ENCODE measurements around the gene ZBTB14. TPM values are rescaled to one million over a fixed set of nuclear protein-coding genes. Genes with fewer than 3 reads are reported as not detected.
A peak's percentile ranks its signal among the peaks of the same experiment; 100 is the strongest.

Gene ZBTB14
- total RNA-seq, 1 experiment from 2014 or later: 15.1 TPM

DNA sequence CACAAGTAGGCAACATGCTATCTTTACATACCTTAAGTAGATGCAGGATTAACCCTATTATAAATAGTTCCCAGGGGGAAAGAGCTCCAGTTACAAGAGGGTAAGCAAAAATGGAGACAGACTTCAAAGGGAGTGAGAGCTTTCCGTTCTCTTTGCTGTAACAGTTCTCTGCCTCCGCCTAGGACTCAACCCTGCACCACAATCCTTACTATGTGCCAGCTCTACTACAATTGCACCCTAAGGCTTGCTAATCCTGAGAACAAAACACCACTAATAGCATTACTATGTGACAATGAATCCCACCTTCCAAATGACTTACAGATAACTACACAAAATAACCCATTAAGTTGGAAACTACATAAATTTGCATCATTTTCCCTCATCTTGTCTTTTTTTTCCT is 7.7 kb downstream of the ZBTB14 start:
- ATAC-seq (peak; percentile 20; the same call in 1 of the 2 replicates), DNase-seq (ENCODE audit: low spot score) (no peak)
- Mint-ChIP-seq H3K27me3 (ENCODE audit: low read depth) (no peaks in the 10 kb centered on the region), H3K4me1 (peaks cover 16% of the 10 kb centered on the region), H3K4me3 (no peak overlapping the region), H3K36me3 (peaks cover 21% of the 10 kb centered on the region), H3K9me3 (no peaks in the 10 kb centered on the region), H3K27ac (no peak overlapping the region)
- ChIA-PET CTCF (no interaction called here), POLR2A (no interaction called here)
- TF ChIP-seq, protein P1, sequence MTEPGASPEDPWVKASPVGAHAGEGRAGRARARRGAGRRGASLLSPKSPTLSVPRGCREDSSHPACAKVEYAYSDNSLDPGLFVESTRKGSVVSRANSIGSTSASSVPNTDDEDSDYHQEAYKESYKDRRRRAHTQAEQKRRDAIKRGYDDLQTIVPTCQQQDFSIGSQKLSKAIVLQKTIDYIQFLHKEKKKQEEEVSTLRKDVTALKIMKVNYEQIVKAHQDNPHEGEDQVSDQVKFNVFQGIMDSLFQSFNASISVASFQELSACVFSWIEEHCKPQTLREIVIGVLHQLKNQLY (CRISPR knock-in tag; IDR thresholded peaks at IDR 0.05): no peak
- no peak for TF ChIP-seq KAT7 (CRISPR knock-in tag; IDR thresholded peaks at IDR 0.05; ENCODE audit: borderline replicate concordance)
- TF ChIP-seq TEAD1 (CRISPR knock-in tag; IDR thresholded peaks at IDR 0.05): no peak
- TF ChIP-seq NR3C1 (CRISPR knock-in tag; conservative IDR thresholded peaks at IDR 0.05; ENCODE audit: low read depth): no peak
- TF ChIP-seq, protein P2, sequence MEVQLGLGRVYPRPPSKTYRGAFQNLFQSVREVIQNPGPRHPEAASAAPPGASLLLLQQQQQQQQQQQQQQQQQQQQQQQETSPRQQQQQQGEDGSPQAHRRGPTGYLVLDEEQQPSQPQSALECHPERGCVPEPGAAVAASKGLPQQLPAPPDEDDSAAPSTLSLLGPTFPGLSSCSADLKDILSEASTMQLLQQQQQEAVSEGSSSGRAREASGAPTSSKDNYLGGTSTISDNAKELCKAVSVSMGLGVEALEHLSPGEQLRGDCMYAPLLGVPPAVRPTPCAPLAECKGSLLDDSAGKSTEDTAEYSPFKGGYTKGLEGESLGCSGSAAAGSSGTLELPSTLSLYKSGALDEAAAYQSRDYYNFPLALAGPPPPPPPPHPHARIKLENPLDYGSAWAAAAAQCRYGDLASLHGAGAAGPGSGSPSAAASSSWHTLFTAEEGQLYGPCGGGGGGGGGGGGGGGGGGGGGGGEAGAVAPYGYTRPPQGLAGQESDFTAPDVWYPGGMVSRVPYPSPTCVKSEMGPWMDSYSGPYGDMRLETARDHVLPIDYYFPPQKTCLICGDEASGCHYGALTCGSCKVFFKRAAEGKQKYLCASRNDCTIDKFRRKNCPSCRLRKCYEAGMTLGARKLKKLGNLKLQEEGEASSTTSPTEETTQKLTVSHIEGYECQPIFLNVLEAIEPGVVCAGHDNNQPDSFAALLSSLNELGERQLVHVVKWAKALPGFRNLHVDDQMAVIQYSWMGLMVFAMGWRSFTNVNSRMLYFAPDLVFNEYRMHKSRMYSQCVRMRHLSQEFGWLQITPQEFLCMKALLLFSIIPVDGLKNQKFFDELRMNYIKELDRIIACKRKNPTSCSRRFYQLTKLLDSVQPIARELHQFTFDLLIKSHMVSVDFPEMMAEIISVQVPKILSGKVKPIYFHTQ (CRISPR knock-in tag; IDR thresholded peaks at IDR 0.05): no peak
- TF ChIP-seq NFATC4 (CRISPR knock-in tag; IDR thresholded peaks at IDR 0.05): no peak
- TF ChIP-seq, protein P3, sequence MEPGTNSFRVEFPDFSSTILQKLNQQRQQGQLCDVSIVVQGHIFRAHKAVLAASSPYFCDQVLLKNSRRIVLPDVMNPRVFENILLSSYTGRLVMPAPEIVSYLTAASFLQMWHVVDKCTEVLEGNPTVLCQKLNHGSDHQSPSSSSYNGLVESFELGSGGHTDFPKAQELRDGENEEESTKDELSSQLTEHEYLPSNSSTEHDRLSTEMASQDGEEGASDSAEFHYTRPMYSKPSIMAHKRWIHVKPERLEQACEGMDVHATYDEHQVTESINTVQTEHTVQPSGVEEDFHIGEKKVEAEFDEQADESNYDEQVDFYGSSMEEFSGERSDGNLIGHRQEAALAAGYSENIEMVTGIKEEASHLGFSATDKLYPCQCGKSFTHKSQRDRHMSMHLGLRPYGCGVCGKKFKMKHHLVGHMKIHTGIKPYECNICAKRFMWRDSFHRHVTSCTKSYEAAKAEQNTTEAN (CRISPR knock-in tag; IDR thresholded peaks at IDR 0.05): no peak
- TF ChIP-seq, protein P4, sequence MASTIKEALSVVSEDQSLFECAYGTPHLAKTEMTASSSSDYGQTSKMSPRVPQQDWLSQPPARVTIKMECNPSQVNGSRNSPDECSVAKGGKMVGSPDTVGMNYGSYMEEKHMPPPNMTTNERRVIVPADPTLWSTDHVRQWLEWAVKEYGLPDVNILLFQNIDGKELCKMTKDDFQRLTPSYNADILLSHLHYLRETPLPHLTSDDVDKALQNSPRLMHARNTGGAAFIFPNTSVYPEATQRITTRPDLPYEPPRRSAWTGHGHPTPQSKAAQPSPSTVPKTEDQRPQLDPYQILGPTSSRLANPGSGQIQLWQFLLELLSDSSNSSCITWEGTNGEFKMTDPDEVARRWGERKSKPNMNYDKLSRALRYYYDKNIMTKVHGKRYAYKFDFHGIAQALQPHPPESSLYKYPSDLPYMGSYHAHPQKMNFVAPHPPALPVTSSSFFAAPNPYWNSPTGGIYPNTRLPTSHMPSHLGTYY (CRISPR knock-in tag; IDR thresholded peaks at IDR 0.05): no peak
- no peak for TF ChIP-seq MXD4 (CRISPR knock-in tag; IDR thresholded peaks at IDR 0.05; ENCODE audit: borderline replicate concordance)
- TF ChIP-seq NR2C2 (CRISPR knock-in tag; IDR thresholded peaks at IDR 0.05): no peak
- TF ChIP-seq ZNF121 (CRISPR knock-in tag; IDR thresholded peaks at IDR 0.05): no peak
- no peak for TF ChIP-seq ATF1 (CRISPR knock-in tag; IDR thresholded peaks at IDR 0.05)
- TF ChIP-seq GTF2I (CRISPR knock-in tag; conservative IDR thresholded peaks at IDR 0.05): no peak

DNA sequence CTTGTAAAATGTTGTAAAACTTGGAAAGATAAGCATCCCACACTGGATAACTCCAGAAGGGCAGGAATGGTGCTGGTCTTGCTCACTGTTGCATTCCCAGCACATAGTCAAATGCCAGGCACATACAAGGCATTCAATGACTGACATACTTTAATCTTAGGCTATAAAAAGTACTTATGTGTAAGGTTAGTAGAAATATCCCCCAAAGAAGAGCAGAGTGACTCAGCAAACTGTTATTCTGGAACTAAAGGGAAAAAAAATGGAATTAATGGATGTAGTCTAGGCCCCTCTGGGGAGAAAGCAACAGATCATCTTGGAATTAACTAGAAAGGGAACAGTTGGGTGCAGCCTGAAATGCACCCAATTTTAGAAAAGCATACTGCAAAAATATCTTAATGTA is 9.0 kb downstream of the ZBTB14 start:
- POLR2A ChIA-PET: no interaction called here
- no peak for ATAC-seq

More for the DNA sequence above, 9.0 kb downstream of the ZBTB14 start:
- CTCF ChIA-PET: no interaction called here
- Mint-ChIP-seq H3K27ac (no peak overlapping the region), H3K4me1 (peaks cover 16% of the 10 kb centered on the region), H3K9me3 (no peaks in the 10 kb centered on the region), H3K36me3 (peaks cover 12% of the 10 kb centered on the region), H3K27me3 (ENCODE audit: low read depth) (no peaks in the 10 kb centered on the region), H3K4me3 (no peak overlapping the region)
- TF ChIP-seq TCF7 (CRISPR knock-in tag; IDR thresholded peaks at IDR 0.05; ENCODE audit: low read depth): no peak
- TF ChIP-seq SP1 (CRISPR knock-in tag; conservative IDR thresholded peaks at IDR 0.05): no peak
- no peak for TF ChIP-seq ZNF671 (CRISPR knock-in tag; IDR thresholded peaks at IDR 0.05)
- TF ChIP-seq NR1H2 (CRISPR knock-in tag; IDR thresholded peaks at IDR 0.05): no peak
- no peak for TF ChIP-seq ZNF396 (CRISPR knock-in tag; IDR thresholded peaks at IDR 0.05; ENCODE audit: borderline replicate concordance)
- no peak for TF ChIP-seq ZNF423 (CRISPR knock-in tag; IDR thresholded peaks at IDR 0.05)
- TF ChIP-seq, protein P5, sequence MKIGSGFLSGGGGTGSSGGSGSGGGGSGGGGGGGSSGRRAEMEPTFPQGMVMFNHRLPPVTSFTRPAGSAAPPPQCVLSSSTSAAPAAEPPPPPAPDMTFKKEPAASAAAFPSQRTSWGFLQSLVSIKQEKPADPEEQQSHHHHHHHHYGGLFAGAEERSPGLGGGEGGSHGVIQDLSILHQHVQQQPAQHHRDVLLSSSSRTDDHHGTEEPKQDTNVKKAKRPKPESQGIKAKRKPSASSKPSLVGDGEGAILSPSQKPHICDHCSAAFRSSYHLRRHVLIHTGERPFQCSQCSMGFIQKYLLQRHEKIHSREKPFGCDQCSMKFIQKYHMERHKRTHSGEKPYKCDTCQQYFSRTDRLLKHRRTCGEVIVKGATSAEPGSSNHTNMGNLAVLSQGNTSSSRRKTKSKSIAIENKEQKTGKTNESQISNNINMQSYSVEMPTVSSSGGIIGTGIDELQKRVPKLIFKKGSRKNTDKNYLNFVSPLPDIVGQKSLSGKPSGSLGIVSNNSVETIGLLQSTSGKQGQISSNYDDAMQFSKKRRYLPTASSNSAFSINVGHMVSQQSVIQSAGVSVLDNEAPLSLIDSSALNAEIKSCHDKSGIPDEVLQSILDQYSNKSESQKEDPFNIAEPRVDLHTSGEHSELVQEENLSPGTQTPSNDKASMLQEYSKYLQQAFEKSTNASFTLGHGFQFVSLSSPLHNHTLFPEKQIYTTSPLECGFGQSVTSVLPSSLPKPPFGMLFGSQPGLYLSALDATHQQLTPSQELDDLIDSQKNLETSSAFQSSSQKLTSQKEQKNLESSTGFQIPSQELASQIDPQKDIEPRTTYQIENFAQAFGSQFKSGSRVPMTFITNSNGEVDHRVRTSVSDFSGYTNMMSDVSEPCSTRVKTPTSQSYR (CRISPR knock-in tag; IDR thresholded peaks at IDR 0.05): no peak
- no peak for TF ChIP-seq CREB1 (CRISPR knock-in tag; IDR thresholded peaks at IDR 0.05)
- TF ChIP-seq OVOL2 (CRISPR knock-in tag; IDR thresholded peaks at IDR 0.05; ENCODE audit: borderline replicate concordance): no peak
- TF ChIP-seq EMX1 (CRISPR knock-in tag; IDR thresholded peaks at IDR 0.05): no peak
- no peak for DNase-seq (ENCODE audit: low spot score)

All from WTC11 (cell line).